HG03571 (cell line): ENCODE results near the gene PGAP3.
A peak's percentile ranks its signal among the peaks of the same experiment; 100 is the strongest.

Experiments
- ATAC-seq: cut with Tn5 transposase; IDR thresholded peaks from one replicate; pipeline ENCODE4 v1.9.1; 2021; ENCODE audit not compliant: unreplicated experiment

PGAP3 gene

DNA sequence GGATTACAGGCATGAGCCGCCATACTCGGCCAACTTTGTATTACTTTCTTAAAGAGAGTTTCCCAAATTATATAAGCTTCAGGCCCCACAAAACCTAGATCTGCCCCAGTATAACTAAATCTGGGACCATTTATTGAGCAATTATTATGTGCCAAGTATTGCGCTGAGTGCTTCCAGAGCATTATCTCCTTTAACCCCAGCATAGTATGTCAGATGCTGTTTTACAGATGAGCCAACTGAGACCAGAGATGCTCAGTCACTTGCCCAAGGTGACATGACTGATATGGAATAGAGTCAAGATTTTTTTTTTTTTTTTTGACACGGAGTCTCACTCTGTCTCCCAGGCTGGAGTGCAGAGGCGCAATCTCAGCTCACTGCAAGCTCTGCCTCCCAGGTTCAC, 10.1 kb upstream of the PGAP3 start:
- no peak for ATAC-seq

DNA sequence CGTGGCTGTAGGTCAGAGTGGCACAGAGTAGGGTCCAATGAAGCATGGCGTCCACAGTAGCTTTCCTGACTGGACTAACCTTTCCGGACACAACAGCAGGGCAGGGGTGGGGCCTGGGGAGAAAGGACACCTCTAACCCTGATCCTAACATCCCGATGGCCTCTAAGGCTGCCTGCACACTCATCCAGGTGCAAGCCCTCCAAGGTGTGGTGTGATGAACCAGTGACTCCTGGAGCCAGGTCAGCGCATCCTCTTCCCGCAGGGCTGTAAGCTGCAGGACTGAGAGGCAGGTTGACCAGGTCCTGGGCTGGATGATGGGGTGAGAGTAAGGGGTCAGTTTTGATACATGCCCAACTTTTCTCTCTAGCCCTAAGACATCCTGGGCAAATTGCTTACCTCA, 8.9 kb upstream of the PGAP3 start:
- no peak for ATAC-seq

DNA sequence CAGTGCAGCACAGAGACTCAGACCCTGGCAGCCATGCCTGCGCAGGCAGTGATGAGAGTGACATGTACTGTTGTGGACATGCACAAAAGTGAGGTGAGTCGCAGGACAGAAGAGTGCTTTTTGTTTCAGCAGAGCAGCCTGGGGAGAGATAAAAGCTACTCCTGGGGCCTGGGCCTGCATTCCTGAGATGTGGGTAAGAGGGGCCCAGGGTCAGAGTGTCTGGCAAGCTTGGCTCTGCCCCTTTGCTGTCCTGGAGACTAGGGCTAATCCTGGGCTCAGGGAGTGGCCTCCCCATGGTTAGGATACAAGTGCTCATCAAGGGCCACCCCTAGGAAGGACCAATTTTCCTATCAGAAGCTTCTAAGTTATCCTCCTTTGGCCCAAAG, 7.2 kb upstream of the PGAP3 start:
- no peak for ATAC-seq

DNA sequence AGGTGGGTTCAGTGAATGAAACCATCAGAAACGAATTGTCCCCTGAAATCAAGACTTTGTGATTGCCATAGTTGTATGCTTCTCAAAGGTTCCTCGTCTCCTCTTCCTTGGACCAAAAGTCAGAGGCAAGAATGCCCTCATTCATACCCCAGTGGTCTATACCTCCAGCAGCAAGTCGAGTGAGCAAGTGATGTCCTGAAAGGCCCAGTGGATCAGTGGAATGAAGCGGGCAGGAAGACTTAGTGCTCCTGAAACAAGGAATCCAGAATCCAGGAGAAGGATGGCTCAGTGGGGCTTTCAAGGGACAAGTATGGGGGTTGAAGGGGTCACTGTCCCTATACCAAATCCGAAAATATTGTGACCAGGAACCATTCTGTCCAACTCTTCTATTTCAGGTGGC, 6.7 kb upstream of the PGAP3 start:
- no peak for ATAC-seq

DNA sequence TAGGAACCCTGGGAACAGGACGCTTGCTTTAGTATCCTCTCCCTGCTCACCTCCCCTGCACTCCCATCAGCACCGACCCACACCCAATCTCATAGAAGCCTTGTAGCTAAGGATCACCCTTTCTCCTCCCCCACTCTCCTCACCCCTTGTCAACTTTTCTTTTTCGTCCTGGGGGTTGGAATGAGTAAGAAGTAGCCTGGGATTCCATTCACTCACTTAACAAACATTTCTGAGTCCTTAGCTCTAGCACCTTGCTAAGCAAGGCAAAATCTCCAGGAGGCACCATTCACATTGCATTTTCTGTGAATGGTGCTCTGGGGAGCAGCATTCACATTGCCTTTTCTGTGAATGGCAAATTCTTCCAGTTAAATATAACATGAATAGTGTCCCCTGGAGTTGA, 1.1 kb upstream of the PGAP3 start:
- no peak for ATAC-seq

DNA sequence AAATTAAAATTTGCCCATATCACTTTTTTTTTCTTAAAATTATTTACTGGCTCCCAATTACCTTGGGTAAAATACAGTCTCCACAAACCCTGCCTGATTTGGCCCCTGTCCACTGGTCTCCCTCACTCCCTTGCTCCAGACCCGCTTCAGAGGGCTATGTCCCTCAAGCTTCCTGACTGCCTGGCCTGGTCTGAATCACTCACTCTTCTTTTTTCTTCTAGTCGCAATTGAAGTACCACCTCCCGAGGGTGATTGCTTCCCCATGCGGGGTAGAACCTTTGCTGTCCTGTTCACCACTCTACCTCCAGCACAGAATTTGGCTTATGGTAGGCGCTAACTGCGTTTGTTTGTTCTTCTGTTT, 598 bp upstream of the PGAP3 start:
- no peak for ATAC-seq

DNA sequence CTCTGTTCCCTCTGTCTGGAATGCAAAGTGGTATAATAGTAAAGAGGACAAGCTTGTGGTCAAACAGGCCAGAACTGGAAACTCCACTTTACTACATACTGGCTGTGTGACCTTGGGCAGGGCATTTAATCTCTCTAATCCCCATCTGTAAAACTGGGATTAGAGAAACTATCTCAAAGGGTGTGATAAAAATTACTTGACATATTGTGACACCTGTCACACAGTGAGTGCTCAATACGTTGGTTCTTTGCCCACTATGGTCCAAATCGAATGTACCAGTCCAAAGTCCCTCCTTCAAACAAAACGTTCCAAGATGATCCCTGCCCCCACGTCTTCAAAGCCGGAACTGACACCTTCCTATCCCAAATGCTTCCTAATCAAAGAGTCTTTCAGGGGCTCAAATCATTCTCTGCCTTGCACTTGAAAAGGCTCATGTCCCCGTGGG, 734 bp downstream of the PGAP3 start:
- ATAC-seq = no peak

DNA sequence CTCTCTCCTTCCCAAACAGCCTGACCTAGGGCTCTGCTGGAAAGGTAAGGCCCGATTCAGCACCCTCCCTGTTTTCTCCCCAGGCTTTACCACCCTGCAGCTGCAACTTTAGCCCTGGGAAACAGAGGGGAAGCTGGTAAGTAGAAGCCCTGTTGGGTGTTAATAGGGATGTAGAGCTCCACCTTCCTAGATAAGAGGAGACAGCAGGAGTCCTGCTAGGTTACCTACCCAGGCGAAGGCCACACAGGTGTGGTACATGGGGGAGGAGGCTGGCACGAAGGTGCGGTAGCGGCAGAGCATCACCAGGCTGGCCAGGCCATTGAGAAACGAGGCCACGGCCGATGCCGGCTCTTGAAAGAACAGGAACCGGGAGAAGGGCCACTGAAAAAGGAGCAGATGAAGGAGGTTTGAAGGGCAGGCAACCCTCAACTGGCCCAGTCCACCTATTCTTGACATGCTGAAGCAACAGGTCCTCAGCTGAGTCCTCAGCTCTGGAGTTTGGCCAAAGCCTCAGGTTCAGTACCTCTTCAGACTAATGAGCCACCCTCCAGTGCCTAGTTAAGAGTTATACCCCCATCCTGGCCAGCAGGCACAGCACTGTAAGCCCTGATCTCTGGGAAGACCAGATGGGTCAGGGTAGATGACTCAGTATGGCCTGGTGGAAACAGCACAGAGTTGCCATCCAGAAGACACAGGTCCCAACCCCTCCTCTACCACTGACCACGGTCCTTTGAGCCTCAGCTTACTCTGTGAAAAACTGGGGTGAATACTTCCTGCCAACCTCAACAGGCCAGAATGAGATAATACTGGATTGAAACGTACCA, 3.3 kb downstream of the PGAP3 start:
- ATAC-seq = no peak

DNA sequence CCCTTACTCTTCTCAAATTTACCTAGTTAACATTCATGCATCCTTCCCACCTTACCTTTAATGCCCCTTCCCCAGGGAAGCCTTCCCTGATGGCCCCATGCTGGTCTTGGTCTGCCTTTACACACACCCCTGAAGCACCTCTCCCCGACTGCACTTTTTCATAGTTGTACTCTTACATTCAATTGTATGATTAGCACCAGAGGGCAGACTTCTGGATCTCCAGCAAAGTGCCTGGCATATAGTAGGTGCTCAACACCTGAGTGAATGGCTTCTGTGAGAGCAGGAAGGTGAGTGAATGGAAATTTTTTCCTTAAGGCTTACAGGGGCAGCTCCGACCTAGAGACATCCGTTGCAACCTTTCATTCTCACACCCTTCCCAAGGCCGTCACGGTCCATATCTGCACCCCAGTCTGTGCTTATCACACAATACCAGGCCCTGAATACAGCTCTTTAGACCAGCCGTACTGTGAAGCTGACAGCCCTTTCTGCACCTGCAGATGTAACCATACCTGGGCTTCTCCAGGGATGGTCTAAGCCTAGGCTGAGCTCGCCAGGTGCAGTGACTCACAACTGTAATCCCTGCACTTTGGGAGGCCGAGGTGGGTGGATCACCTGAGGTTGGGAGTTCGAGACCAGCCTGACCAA, 4.4 kb downstream of the PGAP3 start:
- ATAC-seq = no peak

DNA sequence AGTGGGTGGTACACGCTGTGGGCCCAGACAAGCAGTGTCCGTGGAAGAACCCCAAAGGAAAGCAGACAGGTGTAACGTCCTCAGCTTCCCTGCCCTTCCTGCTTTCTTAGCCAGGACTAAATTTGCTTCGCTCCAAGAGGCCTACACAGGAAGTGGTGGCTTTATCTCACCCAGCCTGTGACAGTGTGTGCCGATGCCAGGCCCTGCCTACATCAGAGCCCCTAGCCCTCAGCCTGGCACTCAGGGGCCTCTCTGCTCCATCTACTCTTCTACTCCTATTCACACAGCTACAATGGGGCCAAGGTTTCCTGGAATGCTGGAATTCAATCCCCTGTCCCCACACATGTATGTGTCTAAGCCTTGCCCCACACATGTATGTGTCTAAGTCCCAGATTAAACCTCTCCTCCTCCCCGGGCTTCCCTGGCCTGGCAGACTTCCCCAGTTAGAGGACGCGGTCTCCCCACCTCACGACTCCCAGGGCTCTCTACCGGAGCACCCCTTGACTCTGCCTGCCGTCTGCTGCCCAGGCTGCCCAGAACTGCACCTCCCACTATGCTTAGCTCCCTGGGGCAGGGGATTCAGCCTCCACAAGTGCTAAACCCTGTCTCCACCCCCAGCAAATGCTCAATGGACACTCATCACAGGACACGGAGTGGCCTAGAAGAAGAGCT, 8.2 kb downstream of the PGAP3 start:
- no peak for ATAC-seq

DNA sequence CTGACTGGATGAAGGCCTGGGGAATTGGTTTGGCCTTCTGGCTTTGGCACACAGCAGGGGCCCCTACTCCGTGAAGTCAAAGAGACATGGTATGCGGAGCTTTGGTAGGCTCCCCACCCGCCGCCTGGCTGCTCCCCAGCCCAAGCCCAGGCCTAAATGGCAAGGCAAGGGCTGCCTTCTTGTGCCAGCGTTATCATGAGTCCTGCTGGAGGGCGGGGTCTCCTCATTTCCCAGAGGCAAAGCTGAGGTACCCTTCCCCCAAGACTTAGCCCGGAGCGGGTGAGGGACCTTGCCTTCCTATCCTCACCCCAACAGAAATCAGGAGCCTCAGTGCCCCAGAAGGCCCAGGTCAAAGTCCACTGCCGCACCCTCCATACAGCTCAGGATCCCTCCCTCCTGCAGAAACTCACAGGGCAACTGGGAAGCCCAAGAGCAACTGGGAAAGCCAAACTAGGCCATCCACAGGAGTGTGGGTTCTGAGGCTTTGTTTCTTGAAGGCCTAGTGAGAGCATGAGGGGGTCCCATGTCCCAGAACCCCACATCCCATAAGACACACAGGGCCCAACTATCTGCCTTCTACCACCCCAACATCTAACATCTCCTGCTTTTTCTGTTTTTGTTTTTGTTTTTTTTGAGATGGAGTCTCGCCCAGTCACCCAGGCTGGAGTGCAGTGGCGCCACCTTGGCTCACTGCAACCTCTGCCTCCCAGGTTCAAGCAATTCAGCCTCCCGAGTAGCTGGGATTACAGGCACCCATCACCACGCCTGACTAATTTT, 9.3 kb downstream of the PGAP3 start:
- no peak for ATAC-seq

DNA sequence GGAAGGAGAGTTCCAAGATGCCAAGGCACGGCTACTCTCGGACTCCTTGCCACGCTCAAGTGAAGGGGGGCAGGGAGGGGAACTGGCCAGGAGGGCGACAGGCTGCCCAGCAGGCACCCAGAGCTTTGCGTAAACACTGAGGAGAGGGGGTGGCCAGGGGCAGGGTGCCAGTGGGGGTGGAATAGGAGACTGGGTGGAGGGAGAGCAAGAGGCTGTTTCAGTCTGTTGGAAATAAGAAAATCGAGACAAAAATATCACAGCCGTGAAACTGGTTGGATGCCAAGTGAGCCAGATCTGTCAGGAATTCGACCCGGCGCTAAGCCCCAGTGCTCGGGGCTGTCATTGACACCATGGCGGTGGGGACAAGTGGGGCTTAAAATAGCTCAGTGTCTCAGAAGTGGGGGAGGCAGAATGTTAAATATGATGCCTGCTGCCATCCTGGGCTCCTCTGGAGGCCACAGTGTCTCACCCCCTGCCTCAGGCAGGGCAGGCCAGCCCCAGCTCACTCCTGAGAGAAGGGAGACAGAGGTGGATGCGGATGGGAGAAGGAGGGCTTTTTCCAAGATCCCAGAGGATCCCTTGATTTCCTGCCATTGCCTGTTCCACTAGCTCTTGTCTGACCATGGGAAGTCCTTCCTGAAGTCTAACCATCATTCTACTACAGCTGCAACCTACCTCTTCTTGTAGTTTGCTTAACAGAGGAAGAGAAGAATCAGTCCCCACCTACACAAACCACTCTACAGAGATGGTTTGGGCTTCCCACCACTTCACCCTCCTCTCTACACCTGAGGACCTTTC, 10.1 kb downstream of the PGAP3 start:
- no peak for ATAC-seq

DNA sequence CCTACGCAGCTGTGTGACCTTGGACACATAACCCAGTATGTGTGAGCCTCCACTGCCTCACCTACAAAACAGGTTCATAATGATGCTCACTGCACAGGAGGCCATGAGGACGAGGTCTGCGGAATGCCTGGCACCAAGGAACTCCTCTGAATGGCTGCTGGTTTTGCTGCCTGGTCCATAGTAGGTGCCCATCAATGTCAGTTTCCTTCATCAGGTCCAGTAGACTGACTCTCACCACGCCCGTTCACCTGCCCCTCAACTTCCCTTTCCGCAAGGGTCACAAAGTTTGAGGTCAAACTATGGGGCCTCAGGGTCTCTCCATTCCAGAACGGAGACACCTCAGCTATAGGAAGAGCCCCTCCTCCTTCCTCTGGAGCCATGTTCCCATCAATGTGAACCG, 10.8 kb downstream of the PGAP3 start:
- ATAC-seq = no peak

DNA sequence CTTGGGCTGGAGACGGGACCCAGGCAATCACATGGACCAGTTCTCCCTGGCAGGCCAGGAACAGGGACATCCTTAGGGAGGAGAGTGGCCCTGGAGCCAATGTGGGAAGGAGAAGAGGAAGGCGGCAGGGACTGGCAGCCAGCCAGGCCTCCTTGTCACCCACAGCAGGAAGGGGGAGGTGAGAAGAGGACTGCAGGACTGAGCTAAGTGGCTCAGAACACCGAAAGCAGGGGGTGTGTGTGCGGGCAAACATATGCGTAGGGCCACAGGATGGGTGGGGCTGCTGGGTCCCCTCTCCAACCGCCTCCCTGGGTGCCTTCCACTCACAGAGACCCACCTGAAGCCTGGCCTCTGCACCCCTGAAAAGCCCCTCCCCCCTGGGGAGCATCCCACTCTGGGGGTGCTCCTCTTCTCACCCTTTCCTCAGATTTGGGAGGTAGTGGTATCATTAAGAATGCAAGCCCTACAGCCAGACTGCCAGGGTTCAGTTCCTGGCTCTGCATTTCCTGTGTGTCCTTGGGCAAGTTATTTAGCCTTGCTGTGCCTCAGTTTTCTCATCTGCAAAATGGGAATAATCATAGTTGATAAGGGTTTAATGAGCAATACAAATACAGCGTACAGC, 11.5 kb downstream of the PGAP3 start:
- ATAC-seq = no peak

DNA sequence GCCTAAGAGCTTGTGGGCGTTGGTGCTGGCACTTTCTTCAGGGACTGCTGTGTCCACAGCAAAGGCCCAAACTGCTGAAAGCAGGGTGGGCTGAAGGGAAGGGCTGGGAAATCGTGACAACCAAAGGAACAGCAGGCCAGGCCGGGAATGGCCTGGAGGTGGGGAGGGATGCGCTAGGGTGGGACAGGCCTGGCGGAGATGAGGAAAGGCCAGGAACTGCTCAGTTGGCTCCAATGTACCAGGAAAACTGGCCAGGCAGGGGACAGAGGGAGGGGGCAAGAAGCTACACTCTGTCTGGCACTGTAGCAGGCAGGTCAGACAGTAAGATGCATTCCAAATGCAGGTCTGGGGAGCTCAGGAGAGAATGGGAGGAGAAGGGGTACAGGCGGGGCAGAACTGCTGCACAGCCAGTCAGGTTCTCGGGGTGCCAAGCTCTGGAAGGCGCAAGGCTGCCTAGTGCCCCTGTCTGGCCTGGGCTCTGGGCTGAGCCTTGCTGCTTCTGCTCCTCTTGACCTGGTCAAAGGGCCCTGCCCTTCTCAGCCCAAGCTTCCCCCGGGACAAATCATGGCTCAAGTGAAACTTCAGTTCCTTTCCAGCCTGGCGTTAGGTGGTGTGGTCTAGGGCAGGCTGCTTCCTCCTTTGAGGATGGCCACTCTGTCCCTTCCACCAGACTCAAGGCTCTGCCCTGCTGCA, 12.3 kb downstream of the PGAP3 start:
- no peak for ATAC-seq

DNA sequence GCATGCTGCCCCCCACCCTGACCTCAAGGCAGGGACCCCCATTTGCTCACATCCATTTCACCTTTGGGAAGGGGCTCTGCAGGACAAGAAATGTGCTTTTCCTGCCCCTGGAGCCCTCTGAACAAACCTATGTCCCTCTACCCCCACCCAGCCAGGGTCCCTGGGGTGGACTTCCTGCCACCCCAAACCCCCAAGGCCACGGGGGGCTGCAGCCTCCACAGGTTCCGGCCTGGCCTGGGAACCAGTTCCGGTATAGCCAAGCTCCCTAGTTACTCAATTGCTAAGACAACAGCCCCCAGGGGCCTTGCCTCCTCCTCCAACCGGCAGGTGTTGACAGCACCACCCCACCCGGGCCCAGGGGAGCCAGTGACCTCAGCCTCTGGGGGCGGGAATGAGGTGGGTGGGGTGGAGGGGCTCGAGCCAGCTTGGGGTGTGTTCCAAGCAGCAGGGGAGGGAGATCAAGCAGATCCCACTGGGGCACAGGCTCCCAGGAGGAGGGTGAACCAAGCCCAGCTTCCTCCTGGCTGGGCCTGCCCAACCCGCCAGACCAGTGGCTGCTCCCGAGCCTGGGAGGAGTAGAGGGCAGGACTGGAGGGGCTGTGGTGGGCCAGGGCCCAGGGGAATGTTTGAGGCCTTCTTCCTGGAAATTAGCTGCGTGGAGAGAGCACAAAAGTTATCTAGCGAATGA, 13.0 kb downstream of the PGAP3 start:
- ATAC-seq = peak; percentile 44

DNA sequence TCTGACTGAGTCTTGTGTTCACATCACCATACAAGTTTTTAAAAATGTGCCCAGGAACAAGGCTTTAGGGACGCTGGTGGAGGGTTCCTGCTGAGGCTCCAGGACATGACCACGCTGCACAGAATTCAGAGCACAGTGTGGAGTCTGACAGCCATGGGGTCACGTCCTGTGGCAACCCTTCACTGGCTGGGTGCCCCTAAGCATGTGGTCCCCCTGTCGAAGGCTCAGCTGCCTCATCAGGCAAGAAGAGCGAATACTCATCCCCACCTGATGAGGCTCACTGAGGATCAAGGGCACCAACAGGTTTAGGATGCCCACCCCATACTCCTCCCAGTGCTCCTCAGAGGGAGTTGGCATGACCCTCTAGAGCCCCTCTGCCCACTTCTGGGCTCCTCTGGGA, 13.7 kb downstream of the PGAP3 start:
- no peak for ATAC-seq

DNA sequence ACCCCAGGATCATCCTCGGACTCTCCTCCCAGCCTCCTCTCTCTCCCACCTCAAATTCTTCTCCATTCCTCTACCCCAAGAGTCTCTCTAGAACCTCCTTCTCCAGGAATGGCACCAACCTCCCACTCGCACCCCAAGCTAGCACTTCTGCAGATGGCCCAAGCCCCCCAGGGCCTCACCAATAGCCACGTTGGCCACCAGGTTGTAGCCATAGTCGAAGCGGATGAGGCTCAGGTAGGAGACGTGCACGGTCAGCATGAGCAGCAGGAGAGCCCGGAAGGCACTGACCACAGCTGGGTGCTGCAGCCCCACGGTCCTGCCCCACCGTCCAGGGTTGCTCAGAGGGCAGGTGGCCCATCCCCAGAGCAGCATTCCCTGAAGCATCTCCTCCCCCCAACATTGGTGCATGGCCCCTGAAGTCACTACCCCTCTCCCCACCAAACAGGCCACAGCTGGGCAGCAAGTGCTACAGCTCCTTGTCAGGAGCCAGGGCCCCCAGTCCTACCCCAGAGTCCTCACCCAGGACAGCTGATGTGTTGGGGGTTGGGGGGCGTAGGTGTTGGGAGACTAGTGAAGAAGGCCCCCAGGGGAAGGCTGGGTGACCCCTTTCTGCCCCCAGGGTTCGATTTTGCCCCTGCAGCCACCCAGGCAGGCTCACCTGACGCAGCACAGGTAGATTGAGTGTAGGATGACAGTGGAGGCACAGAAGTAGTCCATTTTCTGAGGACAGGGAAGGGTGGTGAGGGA, 14.3 kb downstream of the PGAP3 start:
- no peak for ATAC-seq
